ENCODE data around the gene FMN2.
A peak's percentile ranks its signal among the peaks of the same experiment; 100 is the strongest.
"Not testable (repeated sequence)": the region's sequence is repeated elsewhere in the genome, so short reads cannot be mapped to it uniquely, and the experiment has no call there.

Gene FMN2

GRCh38 chr1:240254006-240254405, 162.3 kb downstream of the FMN2 start:
- no CpG with 5 or more reads among the region's 5 CpGs for WGBS (ENCODE audit: extremely low coverage, insufficient coverage, low lambda C conversion rate)
- no peaks in the 10 kb centered on the region for H3K36me3 ChIP-seq (ENCODE audit: control insufficient read depth, insufficient read depth, low read length)

GRCh38 chr1:240254778-240255291, 163.2 kb downstream of the FMN2 start:
- Histone ChIP-seq H4K5ac (ENCODE audit: low read length) (no peak overlapping the region), H4K8ac (ENCODE audit: low read depth, low read length) (no peak overlapping the region), H3K79me1 (ENCODE audit: low read length) (no peaks in the 10 kb centered on the region), H3K56ac (ENCODE audit: low read length) (no peak overlapping the region), H3K18ac (ENCODE audit: low read length) (no peak overlapping the region), H3K27me3 (ENCODE audit: insufficient read depth, low read length, poor library complexity) (no peaks in the 10 kb centered on the region), H3K27ac (ENCODE audit: low read depth, low read length) (no peak overlapping the region), H3K9ac (ENCODE audit: low read length) (no peak overlapping the region), H3K36me3 (ENCODE audit: control insufficient read depth, insufficient read depth, low read length) (no peaks in the 10 kb centered on the region), H3K4me3 (ENCODE audit: low read length) (no peak overlapping the region), H3K23ac (ENCODE audit: low read length) (no peak overlapping the region), H2BK15ac (replicated peaks; ENCODE audit: low read depth) (no peak overlapping the region), H3K4me2 (ENCODE audit: low read length) (no peak overlapping the region), H3K79me2 (ENCODE audit: control insufficient read depth, insufficient read depth, low read length) (no peaks in the 10 kb centered on the region), H2BK5ac (ENCODE audit: low read length) (no peak overlapping the region), H3K4ac (ENCODE audit: low read depth, low read length) (no peak overlapping the region), H2AK5ac (ENCODE audit: low read length) (no peak overlapping the region), H3K4me1 (ENCODE audit: control insufficient read depth, low read depth, low read length) (no peaks in the 10 kb centered on the region), H2BK120ac (ENCODE audit: low read depth, low read length) (no peak overlapping the region)
- peak; percentile 18 for DNase-seq
- no CpG with 5 or more reads among the region's 11 CpGs for WGBS (ENCODE audit: extremely low coverage, insufficient coverage, low lambda C conversion rate)

More at GRCh38 chr1:240254006-240254405, 162.3 kb downstream of the FMN2 start:
- Histone ChIP-seq H3K27ac (ENCODE audit: low read depth, low read length) (no peak overlapping the region), H2BK5ac (ENCODE audit: low read length) (no peak overlapping the region), H3K23ac (ENCODE audit: low read length) (no peak overlapping the region), H4K8ac (ENCODE audit: low read depth, low read length) (no peak overlapping the region), H2AK5ac (ENCODE audit: low read length) (no peak overlapping the region), H3K4me2 (ENCODE audit: low read length) (no peak overlapping the region), H3K4me3 (ENCODE audit: low read length) (no peak overlapping the region), H3K18ac (ENCODE audit: low read length) (no peak overlapping the region), H2BK120ac (ENCODE audit: low read depth, low read length) (no peak overlapping the region), H3K4me1 (ENCODE audit: control insufficient read depth, low read depth, low read length) (no peaks in the 10 kb centered on the region), H3K27me3 (ENCODE audit: insufficient read depth, low read length, poor library complexity) (no peaks in the 10 kb centered on the region), H3K79me2 (ENCODE audit: control insufficient read depth, insufficient read depth, low read length) (no peaks in the 10 kb centered on the region), H3K9ac (ENCODE audit: low read length) (no peak overlapping the region), H4K5ac (ENCODE audit: low read length) (no peak overlapping the region), H3K79me1 (ENCODE audit: low read length) (no peaks in the 10 kb centered on the region), H3K56ac (ENCODE audit: low read length) (no peak overlapping the region), H3K4ac (ENCODE audit: low read depth, low read length) (no peak overlapping the region), H2BK15ac (replicated peaks; ENCODE audit: low read depth) (no peak overlapping the region)
- no peak for DNase-seq

GRCh38 chr1:240255922-240256321, 164.2 kb downstream of the FMN2 start:
- Histone ChIP-seq H3K18ac (ENCODE audit: low read length) (no peak overlapping the region), H3K79me2 (ENCODE audit: control insufficient read depth, insufficient read depth, low read length) (no peaks in the 10 kb centered on the region), H2BK15ac (replicated peaks; ENCODE audit: low read depth) (no peak overlapping the region), H2BK5ac (ENCODE audit: low read length) (no peak overlapping the region), H3K4me1 (ENCODE audit: control insufficient read depth, low read depth, low read length) (no peaks in the 10 kb centered on the region), H3K4ac (ENCODE audit: low read depth, low read length) (no peak overlapping the region), H3K79me1 (ENCODE audit: low read length) (no peaks in the 10 kb centered on the region), H3K23ac (ENCODE audit: low read length) (no peak overlapping the region), H3K27me3 (ENCODE audit: insufficient read depth, low read length, poor library complexity) (no peaks in the 10 kb centered on the region), H3K4me2 (ENCODE audit: low read length) (no peak overlapping the region), H3K56ac (ENCODE audit: low read length) (no peak overlapping the region), H3K36me3 (ENCODE audit: control insufficient read depth, insufficient read depth, low read length) (no peaks in the 10 kb centered on the region), H2AK5ac (ENCODE audit: low read length) (no peak overlapping the region), H3K9ac (ENCODE audit: low read length) (no peak overlapping the region), H3K27ac (ENCODE audit: low read depth, low read length) (no peak overlapping the region), H4K8ac (ENCODE audit: low read depth, low read length) (no peak overlapping the region), H3K4me3 (ENCODE audit: low read length) (no peak overlapping the region), H4K5ac (ENCODE audit: low read length) (no peak overlapping the region), H2BK120ac (ENCODE audit: low read depth, low read length) (no peak overlapping the region)
- DNase-seq, result no peak
- 100% methylated on average over 1 of the region's 3 CpGs for WGBS (ENCODE audit: extremely low coverage, insufficient coverage, low lambda C conversion rate)

GRCh38 chr1:240256836-240257503, 165.3 kb downstream of the FMN2 start:
- no peak overlapping the region for H2BK15ac ChIP-seq (replicated peaks; ENCODE audit: low read depth)
- no peak overlapping the region for H3K4me3 ChIP-seq (ENCODE audit: low read length)
- H4K8ac ChIP-seq (ENCODE audit: low read depth, low read length), result no peak overlapping the region
- no peaks in the 10 kb centered on the region for H3K79me1 ChIP-seq (ENCODE audit: low read length)
- H3K23ac ChIP-seq (ENCODE audit: low read length), result no peak overlapping the region
- no peaks in the 10 kb centered on the region for H3K79me2 ChIP-seq (ENCODE audit: control insufficient read depth, insufficient read depth, low read length)
- H3K36me3 ChIP-seq (ENCODE audit: control insufficient read depth, insufficient read depth, low read length), result no peaks in the 10 kb centered on the region
- H3K27ac ChIP-seq (ENCODE audit: low read depth, low read length), result no peak overlapping the region
- WGBS (ENCODE audit: extremely low coverage, insufficient coverage, low lambda C conversion rate), result no CpG with 5 or more reads among the region's 4 CpGs
- DNase-seq, result no peak
- H3K9ac ChIP-seq (ENCODE audit: low read length), result no peak overlapping the region
- no peak overlapping the region for H3K4me2 ChIP-seq (ENCODE audit: low read length)
- no peak overlapping the region for H3K4ac ChIP-seq (ENCODE audit: low read depth, low read length)
- H3K4me1 ChIP-seq (ENCODE audit: control insufficient read depth, low read depth, low read length), result no peaks in the 10 kb centered on the region
- H4K5ac ChIP-seq (ENCODE audit: low read length), result no peak overlapping the region
- H3K27me3 ChIP-seq (ENCODE audit: insufficient read depth, low read length, poor library complexity), result no peaks in the 10 kb centered on the region
- no peak overlapping the region for H2BK5ac ChIP-seq (ENCODE audit: low read length)
- no peak overlapping the region for H2BK120ac ChIP-seq (ENCODE audit: low read depth, low read length)
- no peak overlapping the region for H3K18ac ChIP-seq (ENCODE audit: low read length)
- H2AK5ac ChIP-seq (ENCODE audit: low read length), result no peak overlapping the region
- H3K56ac ChIP-seq (ENCODE audit: low read length), result no peak overlapping the region

- H3K27me3 ChIP-seq (ENCODE audit: insufficient read depth, low read length, poor library complexity), result no peaks in the 10 kb centered on the region
- H3K9ac ChIP-seq (ENCODE audit: low read length), result no peak overlapping the region
- H3K4me3 ChIP-seq (ENCODE audit: low read length), result no peak overlapping the region
- no peak overlapping the region for H3K4me2 ChIP-seq (ENCODE audit: low read length)
- H2BK120ac ChIP-seq (ENCODE audit: low read depth, low read length), result no peak overlapping the region
- no CpG with 5 or more reads among the region's 3 CpGs for WGBS (ENCODE audit: extremely low coverage, insufficient coverage, low lambda C conversion rate)
- H4K5ac ChIP-seq (ENCODE audit: low read length), result no peak overlapping the region
- H3K56ac ChIP-seq (ENCODE audit: low read length), result no peak overlapping the region
- no peaks in the 10 kb centered on the region for H3K36me3 ChIP-seq (ENCODE audit: control insufficient read depth, insufficient read depth, low read length)
- H2BK5ac ChIP-seq (ENCODE audit: low read length), result no peak overlapping the region
- no peaks in the 10 kb centered on the region for H3K79me1 ChIP-seq (ENCODE audit: low read length)
- H3K4ac ChIP-seq (ENCODE audit: low read depth, low read length), result no peak overlapping the region
- DNase-seq, result no peak
- no peak overlapping the region for H2BK15ac ChIP-seq (replicated peaks; ENCODE audit: low read depth)
- no peak overlapping the region for H4K8ac ChIP-seq (ENCODE audit: low read depth, low read length)
- H3K18ac ChIP-seq (ENCODE audit: low read length), result no peak overlapping the region
- no peak overlapping the region for H2AK5ac ChIP-seq (ENCODE audit: low read length)
- no peak overlapping the region for H3K23ac ChIP-seq (ENCODE audit: low read length)
- H3K4me1 ChIP-seq (ENCODE audit: control insufficient read depth, low read depth, low read length), result no peaks in the 10 kb centered on the region
- H3K79me2 ChIP-seq (ENCODE audit: control insufficient read depth, insufficient read depth, low read length), result no peaks in the 10 kb centered on the region
- H3K27ac ChIP-seq (ENCODE audit: low read depth, low read length), result no peak overlapping the region
These were observed 167.2 kb downstream of the FMN2 start for GRCh38 chr1:240258910-240259309.

DNA sequence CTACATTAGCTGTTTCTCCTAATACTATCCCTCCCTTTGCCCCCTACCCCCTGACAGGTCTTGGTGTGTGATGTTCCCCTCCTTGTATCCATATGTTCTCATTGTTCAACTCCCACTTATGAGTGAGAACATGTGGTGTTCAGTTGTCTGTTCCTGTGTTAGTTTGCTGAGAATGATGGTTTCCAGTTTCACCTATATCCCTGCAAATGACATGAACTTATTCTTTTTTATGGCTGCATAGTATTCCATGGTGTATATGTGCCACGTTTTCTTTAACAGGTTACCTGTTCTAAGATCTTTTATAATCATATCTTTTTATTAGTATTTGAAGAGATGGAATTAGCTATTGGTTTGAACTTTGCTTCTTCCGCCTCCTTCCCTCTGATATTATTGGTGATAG, 172.8 kb downstream of the FMN2 start:
- not testable (repeated sequence) for H2BK5ac ChIP-seq (ENCODE audit: low read length); H2AK5ac ChIP-seq (ENCODE audit: low read length); H3K18ac ChIP-seq (ENCODE audit: low read length); H2BK15ac ChIP-seq (replicated peaks; ENCODE audit: low read depth); H3K36me3 ChIP-seq (ENCODE audit: control insufficient read depth, insufficient read depth, low read length); H3K4me1 ChIP-seq (ENCODE audit: control insufficient read depth, low read depth, low read length); H3K27me3 ChIP-seq (ENCODE audit: insufficient read depth, low read length, poor library complexity); H3K4ac ChIP-seq (ENCODE audit: low read depth, low read length); H3K9ac ChIP-seq (ENCODE audit: low read length); H3K79me1 ChIP-seq (ENCODE audit: low read length); DNase-seq; H4K5ac ChIP-seq (ENCODE audit: low read length); H3K27ac ChIP-seq (ENCODE audit: low read depth, low read length); H3K4me2 ChIP-seq (ENCODE audit: low read length); H4K8ac ChIP-seq (ENCODE audit: low read depth, low read length); H3K79me2 ChIP-seq (ENCODE audit: control insufficient read depth, insufficient read depth, low read length); H3K4me3 ChIP-seq (ENCODE audit: low read length); H3K56ac ChIP-seq (ENCODE audit: low read length); H3K23ac ChIP-seq (ENCODE audit: low read length); H2BK120ac ChIP-seq (ENCODE audit: low read depth, low read length)
- no CpG with 5 or more reads among the region's 2 CpGs for WGBS (ENCODE audit: extremely low coverage, insufficient coverage, low lambda C conversion rate)

Data from mesendoderm (in vitro differentiated cells).